ENCODE results near the gene TNIK.

- TF ChIP-seq CTCF (IDR thresholded peaks at IDR 0.05; ENCODE audit: low read depth, low read length): no peak
- TF ChIP-seq, protein P1, sequence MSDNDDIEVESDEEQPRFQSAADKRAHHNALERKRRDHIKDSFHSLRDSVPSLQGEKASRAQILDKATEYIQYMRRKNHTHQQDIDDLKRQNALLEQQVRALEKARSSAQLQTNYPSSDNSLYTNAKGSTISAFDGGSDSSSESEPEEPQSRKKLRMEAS (IDR thresholded peaks at IDR 0.05; ENCODE audit: low read depth, low read length): no peak
Measured at GRCh38 chr3:171430530-171430929, 29.7 kb downstream of the TNIK start.

All from NB4 (cell line).